Left lung (tissue), 10 donors: ENCODE data around the gene C6orf120. TPM values are rescaled to one million over a fixed set of nuclear protein-coding genes. Genes with fewer than 3 reads are reported as not detected.

Experiments
- ATAC-seq: fragments of 200-7000 bp; cut with Tn5 transposase; one replicate; pipeline ENCODE4 v1.9.1; 2020; ENCODE audit warnings: moderate library complexity
- DNase-seq, 4 donors: peaks; one replicate each; pipeline ENCODE4 v3.0.0-alpha.2; 2013 to 2020
- H3K27ac ChIP-seq, 2 donors: fragments of 200-600 bp; sonication (generic) in 1 of 2; one replicate each; pipeline versions ENCODE4 v1.5.0 to v1.8.0; 2020 to 2021
- H3K27me3 ChIP-seq, 2 donors: fragments of 200-600 bp; sonication (generic) in 1 of 2; one replicate each; pipeline versions ENCODE4 v1.5.0 to v1.8.0; 2020 to 2021
- H3K36me3 ChIP-seq, 2 donors: fragments of 200-600 bp; sonication (generic) in 1 of 2; one replicate each; pipeline versions ENCODE4 v1.5.0 to v1.8.0; 2020 to 2021
- H3K4me1 ChIP-seq, 2 donors: fragments of 200-600 bp; one replicate each; pipeline ENCODE4 v1.8.0; 2021
- H3K4me3 ChIP-seq, 2 donors: fragments of 200-600 bp; sonication (generic) in 1 of 2; one replicate each; pipeline versions ENCODE4 v1.5.0 to v1.8.0; 2020 to 2021; ENCODE audit warnings: mild to moderate bottlenecking in 1 of 2
- H3K9me3 ChIP-seq, 2 donors: fragments of 200-600 bp; sonication (generic) in 1 of 2; one replicate each; pipeline versions ENCODE4 v1.5.0 to v1.8.0; 2020 to 2021
- CTCF ChIP-seq, 2 donors: fragments of 200-600 bp; sonication (generic) in 1 of 2; IDR thresholded peaks; one replicate each; pipeline versions ENCODE4 v1.5.0 to v1.8.0; 2021; ENCODE audit warnings: antibody characterized with exemption in 2 of 2
- intact Hi-C, 2 donors: fragments of 100-400 bp; cut with DNase I; formaldehyde crosslinking; loops; one replicate each; pipeline versions ENCODE4 v1.11.2 to v1.14.2; 2022
- polyA plus RNA-seq, 6 donors: library from polyadenylated mRNA; unstranded; fragments of 120-200 nt; gene quantifications; one replicate each; pipeline ENCODE4 v1.2.1, GENCODE V29; 2013; ENCODE audit not compliant: insufficient read length in 6 of 6
- total RNA-seq, 2 donors: library from RNA; stranded (reverse); fragmentation: NEBNext Ultra II Directional; extraction: Animal tissue kit (Norgen Biotek cat#: 25700); gene quantifications; one replicate each; pipeline ENCODE4 v1.2.1, GENCODE V29; 2021
- donor health status: DM: no; HTN: yes; CAD: no.
- donor health status: DM: no; HTN: no; CAD: no.

C6orf120 gene
- total and polyA plus RNA-seq, 8 donors = 24.4 to 28.8 (median 26.3) TPM

GRCh38 chr6:169666441-169666840 is 35.5 kb upstream of the C6orf120 start:
- TF ChIP-seq CTCF (IDR thresholded peaks at IDR 0.05) = no peak
- ATAC-seq (no peak), DNase-seq (no peak)
- intact Hi-C loops = no loop called here
- Histone ChIP-seq H3K4me1 (peaks cover 0 to 9% of the 10 kb centered on the region in 2 donors), H3K9me3 (no peaks in the 10 kb centered on the region), H3K27ac (no peak overlapping the region), H3K27me3 (no peaks in the 10 kb centered on the region), H3K4me3 (no peak overlapping the region), H3K36me3 (peaks cover 0 to 59% of the 10 kb centered on the region in 2 donors)

GRCh38 chr6:169667716-169668115 is 34.2 kb upstream of the C6orf120 start:
- Histone ChIP-seq H3K27me3 (no peaks in the 10 kb centered on the region), H3K27ac (no peak overlapping the region), H3K4me3 (no peak overlapping the region), H3K9me3 (no peaks in the 10 kb centered on the region), H3K36me3 (peaks cover 0 to 65% of the 10 kb centered on the region in 2 donors), H3K4me1 (peaks cover 0 to 9% of the 10 kb centered on the region in 2 donors)
- ATAC-seq = no peak
- intact Hi-C loops = no loop called here
- TF ChIP-seq CTCF (IDR thresholded peaks at IDR 0.05) = no peak
- peak in 1 of 4 donors; percentile 74 for DNase-seq

DNA sequence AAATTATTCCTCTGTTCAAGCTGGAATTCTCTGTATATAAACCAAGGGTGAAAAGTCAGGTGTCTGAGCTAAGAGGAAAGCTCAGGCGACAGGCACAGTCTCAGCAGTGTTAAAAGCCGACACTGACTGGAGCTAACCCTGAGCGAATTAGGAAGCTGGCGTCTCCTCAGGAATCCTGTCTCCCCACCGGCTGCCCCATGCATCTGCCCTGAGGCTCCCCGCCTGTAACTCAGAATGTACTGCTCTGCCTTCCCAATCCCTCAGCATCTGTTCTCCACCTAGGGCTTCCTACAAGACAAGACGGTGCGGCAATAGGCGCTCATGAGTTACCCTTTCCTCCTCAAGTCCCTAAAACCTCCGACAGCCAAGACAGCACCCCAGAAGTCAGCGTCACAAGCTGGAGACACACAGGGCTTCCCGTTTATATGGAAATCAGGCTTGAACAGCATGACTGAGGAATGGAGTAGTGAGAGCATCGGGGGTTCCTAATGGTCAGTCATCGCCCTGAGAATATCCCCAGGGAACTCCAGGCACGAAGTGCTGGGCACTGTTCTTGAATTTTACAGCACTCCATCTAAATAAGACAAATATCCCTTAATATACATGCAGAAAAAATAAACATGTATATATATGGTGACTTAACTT is 33.6 kb upstream of the C6orf120 start:
- Histone ChIP-seq H3K27me3 (no peaks in the 10 kb centered on the region), H3K9me3 (no peaks in the 10 kb centered on the region), H3K4me3 (no peak overlapping the region), H3K36me3 (peaks cover 0 to 59% of the 10 kb centered on the region in 2 donors), H3K4me1 (peaks cover 0 to 9% of the 10 kb centered on the region in 2 donors), H3K27ac (no peak overlapping the region)
- no peak for ATAC-seq
- intact Hi-C loops = no loop called here
- no peak for TF ChIP-seq CTCF (IDR thresholded peaks at IDR 0.05)
- DNase-seq = no peak

DNA sequence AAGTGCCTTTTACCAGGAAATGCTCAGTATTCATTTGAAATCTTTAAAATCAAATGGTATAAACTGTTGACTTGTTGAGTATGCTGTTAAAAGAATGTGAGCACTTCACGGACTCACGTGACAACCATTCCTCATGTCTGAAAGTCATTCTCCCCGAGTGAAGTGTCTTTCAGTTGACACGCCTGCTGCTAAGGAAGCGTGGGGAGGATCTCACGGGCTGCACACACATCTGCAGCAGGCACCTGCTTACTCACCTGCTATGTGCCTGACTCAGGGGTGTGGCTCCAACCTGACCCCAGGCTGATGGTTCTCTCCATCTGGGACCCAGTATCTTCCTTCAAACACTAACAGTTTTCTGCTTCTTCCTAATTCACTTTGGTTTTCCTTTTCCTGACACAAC is 32.8 kb upstream of the C6orf120 start:
- Histone ChIP-seq H3K27me3 (no peaks in the 10 kb centered on the region), H3K4me3 (no peak overlapping the region), H3K36me3 (peaks cover 0 to 51% of the 10 kb centered on the region in 2 donors), H3K27ac (peak overlapping the region in 1 of 2 donors; percentile 38), H3K9me3 (no peaks in the 10 kb centered on the region), H3K4me1 (peaks cover 0 to 9% of the 10 kb centered on the region in 2 donors)
- intact Hi-C loops = no loop called here
- DNase-seq (no peak), ATAC-seq (peak; percentile 77)
- TF ChIP-seq CTCF (IDR thresholded peaks at IDR 0.05) = no peak

DNA sequence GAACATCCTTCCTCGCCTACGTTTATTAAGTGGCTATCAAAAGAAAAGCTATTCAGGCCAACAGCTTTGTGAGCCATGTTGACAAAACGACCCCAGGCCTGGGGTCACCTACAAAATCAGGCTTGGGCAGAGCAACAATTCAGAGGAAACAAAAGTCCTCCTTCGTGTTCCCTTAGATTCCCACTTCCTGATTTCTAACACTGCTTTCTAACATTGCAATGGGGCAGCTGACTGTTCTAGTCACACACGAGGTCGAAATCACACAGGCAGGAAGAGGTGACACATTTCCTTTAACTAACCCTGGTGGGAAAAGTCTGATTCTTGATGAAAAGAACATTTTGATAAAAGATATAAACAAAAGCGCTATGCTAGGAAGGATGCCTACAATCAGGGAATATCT is 32.0 kb upstream of the C6orf120 start:
- no peaks in the 10 kb centered on the region for H3K27me3 ChIP-seq
- ATAC-seq = peak; percentile 62
- no peak for TF ChIP-seq CTCF (IDR thresholded peaks at IDR 0.05)
- H3K4me3 ChIP-seq = no peak overlapping the region
- no peak for DNase-seq
- no peaks in the 10 kb centered on the region for H3K9me3 ChIP-seq
- peaks cover 0 to 46% of the 10 kb centered on the region in 2 donors for H3K36me3 ChIP-seq
- intact Hi-C loops = no loop called here
- H3K4me1 ChIP-seq = peaks cover 0 to 9% of the 10 kb centered on the region in 2 donors
- peak overlapping the region in 1 of 2 donors; percentile 38 for H3K27ac ChIP-seq
